SKM-1 treated with dmso at 0.1 percent for 144 hours (cell line): Measurements from ENCODE around the gene RASEF.

Source experiments
- DNase-seq: peaks from one replicate; lab custom pipeline; 2025; ENCODE audit not compliant: unreplicated experiment; lab: John Stamatoyannopoulos, UW

Gene RASEF

DNA sequence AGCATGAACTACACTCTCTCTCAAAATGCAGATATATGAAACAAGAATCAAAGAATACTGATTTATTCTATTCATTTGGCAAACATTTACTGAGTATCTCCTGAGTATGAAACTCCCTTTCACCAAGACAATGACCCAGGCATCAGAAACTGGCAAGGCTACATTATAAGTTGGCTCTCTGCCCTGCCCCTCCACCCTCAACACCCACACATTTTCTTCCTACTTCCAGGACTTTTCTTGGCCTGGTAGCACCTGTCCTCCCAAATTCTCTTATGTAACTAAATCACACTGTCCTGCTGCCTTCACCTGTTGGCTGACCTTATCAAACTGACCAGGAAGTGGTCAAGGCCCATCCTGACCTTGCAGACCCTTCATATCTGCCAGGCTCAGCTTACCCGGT lies 3.5 kb downstream of the RASEF start:
- no peak for DNase-seq

DNA sequence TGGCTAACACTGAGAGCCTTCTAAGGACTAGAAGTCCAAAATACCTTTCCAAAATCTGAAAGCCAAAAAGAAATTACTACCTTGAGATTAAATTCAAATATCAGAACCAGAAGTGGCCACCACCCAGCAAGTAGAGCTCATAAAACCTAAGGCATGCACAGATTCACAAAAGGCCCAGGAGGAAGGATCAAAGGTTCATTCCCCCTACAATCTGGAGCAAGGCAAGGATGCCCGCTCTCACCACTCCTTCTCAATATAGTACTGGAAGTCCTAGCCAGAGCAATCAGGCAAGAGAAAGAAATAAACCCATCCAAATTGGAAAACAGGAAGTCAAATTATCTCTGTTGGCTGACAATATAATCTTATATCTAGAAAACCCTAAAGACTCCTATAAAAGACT lies 6.0 kb downstream of the RASEF start:
- no peak for DNase-seq

DNA sequence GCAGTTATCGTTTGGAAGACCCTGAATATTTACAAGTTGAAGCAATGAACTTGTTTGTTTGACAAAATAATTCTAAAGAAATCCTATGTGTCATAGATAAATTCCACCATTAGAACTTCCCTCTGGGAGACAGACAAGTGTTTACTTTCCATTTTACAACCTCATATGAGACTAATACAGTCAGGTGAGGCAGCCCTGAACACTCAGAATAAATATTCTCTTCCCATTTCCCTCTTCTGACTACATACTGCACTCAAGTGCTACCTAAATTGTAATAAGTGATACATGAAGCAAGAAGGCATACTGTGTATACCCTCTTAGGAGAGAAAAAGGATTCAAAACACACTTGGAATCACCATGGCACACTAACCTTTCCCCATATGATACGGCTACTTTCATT lies 6.8 kb downstream of the RASEF start:
- DNase-seq = no peak

DNA sequence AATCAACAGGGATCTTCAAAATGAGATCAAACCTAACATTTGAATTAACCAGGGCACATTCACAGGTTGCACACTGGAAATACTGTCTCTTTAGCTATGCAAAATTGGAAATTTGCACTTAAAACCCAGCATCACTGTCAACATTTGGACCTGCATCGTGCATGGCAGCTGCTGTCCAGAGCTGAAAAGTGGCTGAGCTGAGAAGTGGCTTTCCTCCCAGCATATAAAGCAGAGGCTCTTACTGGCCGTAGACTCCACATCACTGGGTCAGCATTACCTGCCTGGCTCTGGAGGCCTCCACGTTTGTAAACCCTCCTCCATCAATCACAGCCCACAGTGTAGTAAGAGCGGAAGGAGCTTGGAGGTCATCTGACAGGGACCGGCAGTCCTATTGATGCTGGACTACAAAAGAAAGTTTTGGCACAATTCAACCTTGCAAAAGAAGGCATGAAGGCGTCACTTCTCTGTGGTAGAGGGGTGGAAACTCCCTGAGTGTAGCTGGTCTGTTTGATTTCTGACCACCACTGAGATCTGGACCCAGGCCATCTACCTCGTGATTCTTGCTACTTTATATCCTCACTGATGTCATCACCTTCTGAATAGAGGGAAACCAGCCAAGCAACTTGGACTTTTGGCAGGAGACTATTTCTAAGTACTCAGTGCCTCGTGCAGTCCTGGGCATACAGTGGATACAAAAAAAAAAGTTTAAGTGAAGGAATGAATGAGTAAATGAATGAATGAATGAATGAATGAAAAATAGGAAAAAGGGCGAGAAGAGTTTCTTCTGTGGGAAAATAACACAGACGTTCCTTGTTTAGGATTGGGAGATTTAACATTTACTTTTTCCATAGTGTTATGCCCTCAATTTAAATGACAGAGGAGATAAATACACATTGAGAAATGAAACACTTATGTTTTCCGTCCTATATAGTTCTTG lies 14.8 kb downstream of the RASEF start:
- DNase-seq = no peak

DNA sequence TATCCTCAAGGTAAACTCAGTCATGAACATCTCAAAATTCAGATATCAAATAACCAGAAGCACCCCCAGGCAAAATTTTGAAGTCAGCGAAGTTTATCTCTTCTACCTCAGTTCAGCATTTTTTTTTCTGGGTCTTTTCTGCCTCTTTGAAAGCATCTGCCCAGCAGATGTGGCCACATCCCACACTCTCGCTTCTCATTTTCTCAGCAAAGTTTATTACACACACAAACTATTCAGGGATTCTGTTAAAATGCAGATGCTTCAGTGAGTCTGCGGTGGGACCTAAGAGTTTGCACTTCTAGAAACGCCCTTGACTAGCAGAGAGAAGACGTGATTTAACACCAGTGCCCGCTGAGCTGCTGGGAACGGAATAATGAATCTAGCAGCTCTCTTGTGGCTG lies 19.3 kb downstream of the RASEF start:
- no peak for DNase-seq

DNA sequence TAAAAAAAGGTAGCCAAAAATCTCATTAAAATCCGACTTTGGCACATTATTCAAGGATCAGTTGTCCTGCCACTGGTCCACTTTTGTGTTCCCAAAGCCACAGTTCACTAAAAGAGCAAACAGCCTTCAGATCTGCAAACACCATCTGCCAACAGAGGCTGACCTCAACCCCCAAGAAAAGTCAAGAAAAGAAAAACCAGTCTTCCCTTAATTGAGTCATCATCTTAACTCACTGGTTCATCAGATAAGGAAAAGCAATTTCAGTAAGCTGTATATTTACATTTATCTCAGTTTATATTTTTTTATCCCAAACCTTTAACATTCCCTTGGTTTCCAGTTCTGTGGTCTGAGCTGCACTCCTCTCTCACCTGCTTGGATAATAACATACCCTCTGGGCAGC lies 21.2 kb downstream of the RASEF start:
- no peak for DNase-seq

DNA sequence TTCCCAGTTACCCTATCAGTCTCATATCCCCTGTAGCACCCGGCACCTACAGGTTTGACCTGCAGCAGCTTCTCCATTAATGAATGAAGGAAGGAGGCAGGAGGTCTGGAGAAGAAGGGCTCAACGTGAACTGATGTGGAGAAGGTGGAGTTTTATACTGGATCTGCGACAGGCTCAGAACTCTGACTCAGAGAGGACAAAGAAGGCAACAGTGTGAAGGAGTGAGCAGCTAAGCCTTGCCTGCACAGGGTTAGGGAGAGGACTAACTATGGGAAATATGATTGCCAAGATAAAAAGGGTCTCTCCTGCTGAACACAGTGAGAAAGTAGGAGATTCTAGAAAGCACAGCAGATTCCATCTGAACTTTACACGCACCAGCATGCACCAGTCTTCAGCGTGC lies 23.6 kb downstream of the RASEF start:
- no peak for DNase-seq

DNA sequence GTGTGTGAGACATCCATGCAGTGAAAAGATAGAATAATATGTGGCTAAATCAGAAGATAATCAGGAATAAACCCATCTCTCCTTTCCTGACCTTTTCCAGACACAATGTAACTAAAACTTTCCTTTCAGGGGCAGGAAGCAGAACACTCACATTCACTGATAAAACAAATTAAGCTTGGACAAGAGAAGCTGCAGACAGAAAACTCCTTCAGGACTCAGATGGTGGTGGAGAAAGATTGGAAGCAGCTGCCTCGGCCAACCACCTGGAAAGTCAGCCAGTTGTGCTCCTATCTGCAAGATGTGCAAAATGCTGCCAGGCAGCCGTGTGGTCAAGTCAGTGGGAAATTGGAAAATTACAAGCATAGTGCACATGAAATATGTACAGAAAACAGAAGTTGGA lies 26.9 kb downstream of the RASEF start:
- DNase-seq = no peak

DNA sequence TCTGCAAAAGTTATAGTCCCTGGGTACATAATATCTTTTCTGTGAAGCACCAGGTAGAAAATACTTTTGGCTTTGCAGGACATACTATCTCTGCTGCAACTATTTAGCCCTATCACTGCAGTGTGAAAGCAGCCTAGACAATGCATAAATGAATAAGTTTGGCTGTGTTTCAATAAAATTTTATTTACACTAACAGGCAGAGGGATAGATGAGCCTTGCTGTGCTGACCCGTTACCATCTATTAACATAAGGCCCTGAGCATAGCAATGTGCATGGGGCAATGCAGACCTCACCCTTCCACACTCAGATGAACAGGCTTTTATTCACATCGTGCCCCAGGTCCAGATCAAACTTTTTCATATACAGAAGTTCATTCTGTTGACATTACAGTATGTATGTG lies 27.8 kb downstream of the RASEF start:
- DNase-seq = no peak

DNA sequence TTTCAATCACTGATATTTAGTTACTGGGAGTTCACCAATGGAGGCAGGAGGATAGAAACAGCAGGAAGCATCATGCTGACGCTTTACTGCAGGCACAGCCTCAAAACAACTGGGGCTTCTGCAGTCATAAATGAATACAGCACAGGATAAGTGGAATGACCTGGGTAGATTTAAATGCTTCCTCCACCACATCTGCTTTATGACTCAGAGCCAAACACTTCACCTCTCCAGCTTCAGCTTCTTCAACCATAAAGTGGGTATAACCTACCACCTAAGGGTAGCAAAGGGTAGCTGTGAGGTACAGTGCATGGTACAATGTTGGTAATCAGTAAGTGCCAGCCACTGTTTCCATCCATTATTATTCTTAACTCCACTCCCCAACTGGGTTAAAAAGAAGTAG lies 28.4 kb downstream of the RASEF start:
- DNase-seq = no peak

DNA sequence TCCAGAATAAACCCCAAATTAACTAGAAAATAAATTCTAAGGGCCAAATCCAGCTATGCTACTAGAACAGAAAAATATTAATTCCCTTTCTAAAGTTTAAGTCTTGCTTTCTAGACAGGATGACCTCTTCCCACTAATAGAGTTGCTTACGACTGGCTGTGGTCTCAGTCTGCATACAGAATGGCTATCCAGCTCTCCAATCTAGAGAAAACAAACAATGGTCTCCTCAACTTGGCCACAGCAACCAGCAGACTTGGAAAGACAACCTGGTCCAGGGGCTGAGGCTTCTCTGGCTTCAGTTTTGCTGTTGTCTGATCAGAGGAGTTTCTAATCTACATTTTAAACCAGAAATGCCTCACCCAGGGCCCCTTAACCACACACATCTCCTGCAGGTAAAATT lies 28.9 kb downstream of the RASEF start:
- no peak for DNase-seq

DNA sequence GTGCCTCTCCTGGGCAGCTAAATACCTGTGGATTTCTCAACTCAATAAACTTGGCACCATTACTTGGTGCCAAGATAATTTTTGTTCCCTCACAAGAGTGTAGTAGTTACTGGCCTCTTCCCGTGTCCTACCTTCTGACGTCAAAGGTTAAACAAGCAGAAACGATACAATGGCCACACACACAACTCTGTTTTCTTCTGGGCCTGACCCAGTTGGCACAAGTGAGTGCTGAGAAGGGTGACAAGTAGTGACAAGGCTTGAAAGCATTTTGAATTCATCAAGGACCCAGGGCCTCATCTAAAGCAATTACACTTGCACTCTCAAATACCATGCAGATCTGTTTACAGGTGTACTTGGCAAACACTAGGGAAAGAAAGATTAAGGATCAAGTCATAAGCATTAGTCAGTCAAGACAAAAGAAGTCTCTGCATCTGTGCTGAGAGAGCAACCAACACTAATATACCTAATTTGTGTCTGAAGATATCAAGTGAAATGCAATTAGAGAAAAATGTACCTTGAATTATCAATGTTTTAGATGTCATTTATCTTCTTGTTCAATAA lies 30.8 kb downstream of the RASEF start:
- DNase-seq = no peak

DNA sequence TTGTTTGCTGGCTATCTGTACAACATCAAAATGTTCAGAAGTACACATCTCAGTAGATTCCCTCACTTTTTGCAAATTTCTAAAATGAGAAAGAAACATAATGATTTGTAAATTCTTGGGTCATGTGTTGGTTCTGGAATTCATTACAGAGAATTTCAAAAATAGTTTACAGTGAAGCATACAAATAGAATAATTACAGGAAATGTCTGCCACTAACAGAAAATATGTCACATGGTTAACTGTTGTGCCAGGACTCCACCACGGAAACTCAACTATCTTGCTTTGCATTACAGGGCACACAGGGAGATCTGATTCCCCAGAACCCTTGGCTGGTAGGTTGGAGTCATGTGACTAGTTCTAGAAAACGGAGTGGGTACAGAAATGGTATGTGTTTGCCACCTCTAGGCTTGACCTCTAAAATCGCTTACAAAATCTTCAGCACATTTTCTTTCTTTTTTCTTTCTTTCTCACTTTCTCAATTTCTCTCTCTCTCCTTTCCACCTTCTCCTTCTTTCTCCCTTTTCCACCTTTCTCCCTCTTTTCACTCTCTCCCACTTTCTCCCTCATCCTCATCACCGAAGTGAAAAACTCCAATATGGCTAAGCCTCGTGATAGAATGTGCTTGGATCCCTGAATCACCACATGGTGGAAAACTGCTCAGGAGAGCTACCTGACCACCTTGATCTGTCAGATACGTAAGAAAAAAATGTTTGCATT lies 32.4 kb downstream of the RASEF start:
- no peak for DNase-seq

DNA sequence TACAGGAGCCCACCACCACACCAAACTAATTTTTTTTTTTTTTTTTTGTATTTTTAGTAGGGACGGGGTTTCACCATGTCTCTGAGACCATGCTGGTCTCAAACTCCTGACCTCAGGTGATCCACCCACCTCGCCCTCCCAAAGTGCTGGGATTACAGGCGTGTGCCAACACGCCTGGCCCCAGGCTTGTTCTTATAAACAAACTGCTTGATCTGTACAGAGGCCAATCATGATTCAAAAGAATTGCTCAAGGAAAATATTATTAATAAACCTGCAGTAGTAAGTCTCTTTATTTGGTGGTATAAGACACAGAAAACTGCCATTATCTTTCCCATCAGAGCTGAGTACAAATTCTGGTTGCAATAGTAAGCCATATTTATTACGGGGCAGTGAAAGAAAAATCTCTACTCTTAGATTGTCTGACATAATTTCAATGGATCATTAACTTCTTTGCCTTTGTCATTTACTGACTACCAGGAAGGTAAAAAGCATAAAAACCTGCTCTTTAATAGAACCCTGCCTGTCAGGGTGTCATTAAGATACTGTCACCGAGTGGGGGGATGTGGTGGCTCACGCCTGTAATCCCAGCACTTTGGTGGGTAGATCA lies 33.3 kb downstream of the RASEF start:
- DNase-seq = no peak

DNA sequence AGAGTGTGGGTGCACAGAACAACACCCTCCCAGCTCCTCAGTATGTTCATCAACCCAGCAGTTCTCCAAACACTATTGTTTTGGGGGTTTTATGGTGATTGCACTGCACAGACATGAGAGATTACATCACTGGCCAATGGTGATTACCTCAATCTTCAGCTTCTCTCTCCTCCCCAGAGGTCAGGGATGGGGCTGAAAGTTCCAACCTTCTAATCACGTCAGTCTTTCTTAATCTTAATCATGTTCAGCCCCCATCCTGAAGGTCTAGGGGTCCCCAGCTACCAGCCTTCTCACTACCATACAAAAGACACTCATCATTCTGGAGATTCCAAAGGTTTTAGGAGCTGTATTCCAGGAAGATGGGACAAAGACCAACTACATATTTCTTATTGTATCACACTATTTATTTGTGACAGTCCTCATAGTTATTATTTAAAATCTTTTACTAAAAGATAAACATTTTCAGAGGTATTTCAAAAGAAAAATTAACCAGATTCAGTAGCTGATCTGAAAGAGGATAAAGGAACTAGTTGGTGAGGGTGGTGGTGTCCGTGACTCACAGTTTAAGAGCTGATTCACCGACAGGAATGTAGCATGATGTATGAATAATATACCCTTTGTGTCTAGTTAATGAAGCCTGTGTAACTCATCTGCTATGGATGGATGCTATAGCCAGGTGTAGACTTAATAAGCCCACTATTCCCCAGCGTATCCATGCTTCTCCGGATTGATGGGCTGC lies 35.6 kb downstream of the RASEF start:
- no peak for DNase-seq

DNA sequence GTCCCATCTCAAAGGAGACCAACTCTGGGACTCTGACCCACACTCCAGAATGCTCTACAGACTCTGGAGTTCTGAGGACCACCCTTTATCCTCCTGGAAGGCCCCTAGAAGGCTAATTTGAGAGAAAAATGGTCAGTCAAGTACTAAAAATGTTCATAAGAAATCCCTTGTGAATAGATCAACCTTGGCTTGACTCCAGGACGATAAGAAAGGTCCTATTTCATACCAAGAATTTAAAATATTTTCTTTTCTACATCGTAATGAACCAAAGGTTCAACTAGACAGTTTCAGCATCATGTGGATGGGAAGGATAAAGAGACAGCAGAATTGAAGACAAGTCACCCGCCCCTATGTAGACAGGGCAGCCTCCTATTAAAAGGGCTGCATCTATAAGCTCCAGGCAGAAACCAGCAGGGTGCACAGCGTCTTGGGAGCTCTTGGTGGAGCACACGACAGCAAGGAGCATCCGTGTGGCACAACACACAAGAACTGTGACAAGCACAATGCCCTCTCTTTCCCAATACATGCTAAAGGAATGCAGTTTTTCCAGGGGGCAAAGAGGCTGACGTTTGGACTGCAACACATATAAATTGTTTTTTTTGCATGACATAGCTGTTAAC lies 38.3 kb downstream of the RASEF start:
- DNase-seq = no peak

DNA sequence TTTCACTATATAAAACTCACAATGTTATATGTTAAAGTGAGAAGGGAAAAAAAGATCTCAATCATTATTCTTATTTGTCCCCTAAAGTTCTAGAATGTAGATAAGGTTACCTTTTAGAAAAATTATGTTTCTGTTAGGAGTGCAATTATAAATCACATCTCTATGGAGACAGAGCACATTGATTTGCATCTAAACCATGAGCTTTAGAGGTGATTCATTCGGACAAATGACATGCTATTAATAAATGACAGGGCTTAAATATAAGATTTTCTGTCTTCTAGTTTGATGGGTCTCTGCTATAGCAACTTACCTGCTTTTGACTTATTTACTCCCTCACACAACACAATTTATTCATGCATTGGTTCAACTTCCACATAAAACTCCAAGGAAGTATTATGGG lies 39.8 kb downstream of the RASEF start:
- no peak for DNase-seq

DNA sequence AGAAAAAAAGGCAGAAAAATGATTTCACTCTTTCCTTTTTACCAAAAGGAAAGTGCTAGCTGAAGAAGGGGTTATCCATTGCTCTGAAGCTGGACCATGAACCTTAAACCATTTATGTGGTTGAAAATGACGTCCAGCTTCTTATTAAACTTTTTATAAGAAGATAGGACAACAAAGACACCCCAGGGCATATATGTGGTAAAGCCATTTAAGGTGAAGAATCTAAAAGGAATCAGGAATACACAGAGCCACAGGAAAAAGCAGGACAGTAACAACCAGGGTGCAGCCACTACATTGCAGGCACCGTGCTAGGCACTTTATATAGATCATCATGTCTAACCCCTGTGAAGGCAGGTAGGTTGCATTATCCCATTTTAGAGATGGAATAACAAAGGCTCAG lies 42.1 kb downstream of the RASEF start:
- DNase-seq = no peak

DNA sequence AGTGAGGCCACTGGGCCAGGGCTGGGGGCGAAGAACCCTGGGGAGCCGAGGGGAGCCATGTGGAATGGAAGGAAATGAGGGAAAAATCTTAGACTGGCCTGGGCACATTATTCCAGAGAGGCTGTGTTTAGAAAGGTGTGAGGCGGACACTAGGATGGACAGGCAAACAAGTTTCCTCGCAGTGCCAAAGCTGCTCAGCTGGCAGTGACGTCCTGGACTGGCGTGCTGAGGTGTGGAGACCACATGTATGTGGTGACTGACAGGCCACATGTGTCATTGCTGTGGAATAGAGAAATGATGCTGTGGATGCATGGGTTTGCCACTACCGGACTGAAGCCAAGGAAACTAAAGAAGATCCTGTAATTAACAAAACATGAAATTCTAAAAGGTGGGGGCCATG lies 42.6 kb downstream of the RASEF start:
- DNase-seq = no peak

DNA sequence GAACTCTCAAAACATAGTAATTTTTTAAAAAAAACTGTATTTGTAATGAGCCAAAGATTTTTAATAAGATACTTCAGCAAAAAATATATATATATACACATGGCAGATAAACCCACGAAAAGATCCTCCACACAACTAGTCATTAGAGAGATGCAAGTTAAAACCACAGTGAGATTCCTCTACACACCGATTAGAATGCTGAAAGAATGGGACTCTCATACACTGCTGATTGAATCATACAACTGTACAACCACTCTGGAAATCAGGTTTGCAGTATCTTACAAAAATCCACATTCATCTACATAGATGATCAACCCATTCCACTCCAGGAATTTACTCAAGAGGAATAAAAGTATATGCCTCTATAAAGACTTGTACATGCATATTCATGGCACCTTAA lies 43.7 kb downstream of the RASEF start:
- DNase-seq = no peak

DNA sequence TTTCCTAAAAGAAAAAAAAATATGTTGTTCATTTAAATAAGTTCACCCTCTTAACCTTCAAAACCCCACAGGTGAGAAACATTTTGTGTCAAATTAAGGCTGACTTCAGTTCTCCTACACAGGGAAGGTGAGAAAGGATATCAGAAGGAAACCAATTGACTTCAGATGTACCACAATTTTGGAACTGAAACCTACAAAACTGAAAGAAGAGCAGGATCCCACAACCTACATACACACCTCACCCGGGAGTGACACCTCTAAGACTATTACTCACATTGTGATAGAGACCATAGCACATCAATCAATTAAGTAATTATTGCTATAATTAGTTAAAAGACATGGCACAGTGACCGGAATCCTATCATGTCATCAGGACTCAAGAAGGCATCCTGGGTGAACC lies 47.0 kb downstream of the RASEF start:
- DNase-seq = no peak
